ENCODE measurements around the gene SLC6A12. TPM values are rescaled to one million over a fixed set of nuclear protein-coding genes. Genes with fewer than 3 reads are reported as not detected.

The SLC6A12 gene
- polyA plus RNA-seq, 1 donor (not counting 4 experiments of a cell fraction or from before 2014, with no cell fraction given) = not detected

- no peak for TF ChIP-seq CTCF (optimal IDR thresholded peaks at IDR 0.05 in 1 of 3, IDR thresholded peaks at IDR 0.05 in 1 of 3, conservative IDR thresholded peaks at IDR 0.05 in 1 of 3; ENCODE audit: extremely low read depth in 1 of 3, insufficient read depth in 2 of 3, low read length in 3 of 3)
- Histone ChIP-seq H3K27me3 (ENCODE audit: control insufficient read depth, extremely low read depth, insufficient read depth, low read length) (no peaks in the 10 kb centered on the region), H3K4me2 (ENCODE audit: control insufficient read depth, extremely low read depth, insufficient read depth, low read depth, low read length) (no peak overlapping the region), H3K4me3 (ENCODE audit: control insufficient read depth in 2 of 3, extremely low read depth in 1 of 3, insufficient read depth in 2 of 3, low read depth in 1 of 3, low read length in 3 of 3) (no peak overlapping the region), H2AFZ (ENCODE audit: control insufficient read depth, low read length) (no peak overlapping the region), H4K20me1 (ENCODE audit: control insufficient read depth, extremely low read depth, insufficient read depth, low read length) (no peaks in the 10 kb centered on the region), H3K9me1 (ENCODE audit: control insufficient read depth, extremely low read depth, insufficient read depth, low read length) (no peaks in the 10 kb centered on the region), H3K9ac (ENCODE audit: control insufficient read depth, extremely low read depth, insufficient read depth, low read length) (no peak overlapping the region), H3K79me2 (ENCODE audit: control insufficient read depth, insufficient read depth, low read length) (no peaks in the 10 kb centered on the region), H3K9me3 (ENCODE audit: control insufficient read depth, low read depth, low read length) (no peaks in the 10 kb centered on the region), H3K36me3 (ENCODE audit: control insufficient read depth in 2 of 2, extremely low read depth in 1 of 2, insufficient read depth in 2 of 2, low read length in 2 of 2) (no peaks in the 10 kb centered on the region), H3K4me1 (ENCODE audit: control insufficient read depth, extremely low read depth, insufficient read depth, low read length) (no peaks in the 10 kb centered on the region), H3K27ac (ENCODE audit: control insufficient read depth, insufficient read depth, low read length) (no peak overlapping the region)
- DNase-seq (ENCODE audit: low read depth, low spot score) = no peak
- FAIRE-seq = no peak
- dilution Hi-C loops (cut with MboI; ENCODE audit: extremely low pct_ligation_motif_present, low sequenced_read_pairs) = no loop called here
Observed at GRCh38 chr12:240566-240965, 26.6 kb upstream of the SLC6A12 start.

GRCh38 chr12:238736-239398, 24.9 kb upstream of the SLC6A12 start:
- no peak for DNase-seq (ENCODE audit: low read depth, low spot score)
- no peak overlapping the region for H3K27ac ChIP-seq (ENCODE audit: control insufficient read depth, insufficient read depth, low read length)
- FAIRE-seq = no peak

More at GRCh38 chr12:238736-239398, 24.9 kb upstream of the SLC6A12 start:
- no peaks in the 10 kb centered on the region for H3K79me2 ChIP-seq (ENCODE audit: control insufficient read depth, insufficient read depth, low read length)
- H3K36me3 ChIP-seq (ENCODE audit: control insufficient read depth in 2 of 2, extremely low read depth in 1 of 2, insufficient read depth in 2 of 2, low read length in 2 of 2) = no peaks in the 10 kb centered on the region
- no peaks in the 10 kb centered on the region for H3K4me1 ChIP-seq (ENCODE audit: control insufficient read depth, extremely low read depth, insufficient read depth, low read length)
- dilution Hi-C loops (cut with MboI; ENCODE audit: extremely low pct_ligation_motif_present, low sequenced_read_pairs) = no loop called here
- no peak overlapping the region for H2AFZ ChIP-seq (ENCODE audit: control insufficient read depth, low read length)
- TF ChIP-seq CTCF (optimal IDR thresholded peaks at IDR 0.05 in 1 of 3, IDR thresholded peaks at IDR 0.05 in 1 of 3, conservative IDR thresholded peaks at IDR 0.05 in 1 of 3; ENCODE audit: extremely low read depth in 1 of 3, insufficient read depth in 2 of 3, low read length in 3 of 3) (no peak), EZH2 (IDR thresholded peaks at IDR 0.05; ENCODE audit: low read length) (no peak)
- no peaks in the 10 kb centered on the region for H3K9me3 ChIP-seq (ENCODE audit: control insufficient read depth, low read depth, low read length)
- H3K4me2 ChIP-seq (ENCODE audit: control insufficient read depth, extremely low read depth, insufficient read depth, low read depth, low read length) = no peak overlapping the region
- no peak overlapping the region for H3K4me3 ChIP-seq (ENCODE audit: control insufficient read depth in 2 of 3, extremely low read depth in 1 of 3, insufficient read depth in 2 of 3, low read depth in 1 of 3, low read length in 3 of 3)
- H3K27me3 ChIP-seq (ENCODE audit: control insufficient read depth, extremely low read depth, insufficient read depth, low read length) = no peaks in the 10 kb centered on the region
- no peak overlapping the region for H3K9ac ChIP-seq (ENCODE audit: control insufficient read depth, extremely low read depth, insufficient read depth, low read length)
- no peaks in the 10 kb centered on the region for H4K20me1 ChIP-seq (ENCODE audit: control insufficient read depth, extremely low read depth, insufficient read depth, low read length)
- H3K9me1 ChIP-seq (ENCODE audit: control insufficient read depth, extremely low read depth, insufficient read depth, low read length) = no peaks in the 10 kb centered on the region
